ENCODE measurements around the gene MBD3.
"Not testable (repeated sequence)": the region's sequence is repeated elsewhere in the genome, so short reads cannot be mapped to it uniquely, and the experiment has no call there.

Gene MBD3

GRCh38 chr19:1538978-1539377 is 53.7 kb downstream of the MBD3 start:
- no peak for DNase-seq

GRCh38 chr19:1535699-1536098 is 57.0 kb downstream of the MBD3 start:
- DNase-seq = not testable (repeated sequence)

- no peak for DNase-seq
Observed at GRCh38 chr19:1534972-1535371, 57.7 kb downstream of the MBD3 start.

GRCh38 chr19:1533510-1534150 is 59.0 kb downstream of the MBD3 start:
- DNase-seq = no peak

GRCh38 chr19:1532003-1532402 is 60.7 kb downstream of the MBD3 start:
- DNase-seq = no peak

- DNase-seq = no peak
Observed at GRCh38 chr19:1531587-1531986, 61.1 kb downstream of the MBD3 start.

GRCh38 chr19:1530856-1531255 is 61.8 kb downstream of the MBD3 start:
- not testable (repeated sequence) for DNase-seq

- no peak for DNase-seq
Observed at GRCh38 chr19:1529430-1529816, 63.2 kb downstream of the MBD3 start.

- no peak for DNase-seq
Observed at GRCh38 chr19:1528596-1529429, 63.9 kb downstream of the MBD3 start.

- DNase-seq = no peak
Observed at GRCh38 chr19:1527650-1528309, 64.9 kb downstream of the MBD3 start.

- DNase-seq = no peak
Observed at GRCh38 chr19:1526979-1527649, 65.6 kb downstream of the MBD3 start.

- DNase-seq = no peak
Observed at GRCh38 chr19:1526066-1526778, 66.4 kb downstream of the MBD3 start.

GRCh38 chr19:1525343-1525742 is 67.3 kb downstream of the MBD3 start:
- DNase-seq = no peak

GRCh38 chr19:1524972-1525325 is 67.7 kb downstream of the MBD3 start:
- DNase-seq = no peak

- DNase-seq = no peak
Observed at GRCh38 chr19:1524287-1524971, 68.2 kb downstream of the MBD3 start.

Data from fibroblast of skin of back (primary cell).